Measurements from ENCODE around the gene TMEM178B.
"Not testable (repeated sequence)": the region's sequence is repeated elsewhere in the genome, so short reads cannot be mapped to it uniquely, and the experiment has no call there.

The TMEM178B gene

DNA sequence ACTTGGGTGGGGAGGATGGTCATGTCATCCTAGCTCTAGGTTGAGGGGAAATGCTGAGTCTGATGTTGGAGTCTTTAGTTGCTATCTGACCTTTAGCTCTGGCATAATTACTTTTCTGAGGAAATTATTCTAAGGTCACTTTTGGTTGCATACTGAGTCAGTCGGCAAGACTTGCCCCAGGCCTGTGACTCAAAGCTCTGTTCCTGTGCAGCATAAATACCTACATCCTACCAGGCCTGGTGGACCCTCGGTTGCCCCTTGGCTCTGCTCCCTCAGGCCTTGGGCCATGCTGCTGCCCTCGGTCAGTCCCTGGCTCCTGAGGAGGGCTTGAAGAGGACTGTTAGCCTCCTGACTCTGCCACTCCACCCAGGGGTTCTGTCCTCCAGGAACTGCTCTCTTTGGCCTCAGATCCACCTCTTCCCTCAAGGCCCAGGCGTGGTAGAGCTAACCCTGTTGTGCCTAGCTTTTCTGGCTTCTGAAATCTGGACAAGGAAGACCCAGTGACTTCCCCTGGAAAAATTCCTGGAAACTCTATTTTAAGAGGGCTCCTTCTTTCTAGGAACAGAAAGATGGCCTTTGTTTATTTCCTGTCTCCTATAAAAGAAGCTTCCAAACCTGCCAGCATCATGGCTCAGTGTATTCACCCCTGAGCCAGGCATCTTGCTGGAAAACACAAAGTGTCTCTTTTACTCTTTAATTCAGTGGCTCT, 71.2 kb downstream of the TMEM178B start:
- no peak for DNase-seq (ENCODE audit: low read depth)

DNA sequence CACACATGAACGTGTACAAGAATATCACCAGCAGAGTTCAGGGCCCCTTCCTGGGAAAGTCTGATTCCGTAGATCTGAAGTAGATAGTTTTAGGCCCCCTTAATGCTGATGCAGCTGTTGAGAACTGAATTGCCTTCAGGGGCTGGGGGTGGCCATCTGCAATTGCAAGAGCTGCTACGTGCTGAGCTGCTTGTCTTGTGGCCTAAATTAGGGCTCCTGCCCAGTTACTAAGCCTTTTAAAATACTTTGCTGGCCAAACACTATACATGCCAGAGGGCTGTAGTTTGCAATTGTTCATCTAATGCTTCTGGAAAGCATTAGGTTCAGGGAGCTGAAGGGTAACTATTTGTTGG, 71.7 kb downstream of the TMEM178B start:
- DNase-seq (ENCODE audit: low read depth) = no peak

DNA sequence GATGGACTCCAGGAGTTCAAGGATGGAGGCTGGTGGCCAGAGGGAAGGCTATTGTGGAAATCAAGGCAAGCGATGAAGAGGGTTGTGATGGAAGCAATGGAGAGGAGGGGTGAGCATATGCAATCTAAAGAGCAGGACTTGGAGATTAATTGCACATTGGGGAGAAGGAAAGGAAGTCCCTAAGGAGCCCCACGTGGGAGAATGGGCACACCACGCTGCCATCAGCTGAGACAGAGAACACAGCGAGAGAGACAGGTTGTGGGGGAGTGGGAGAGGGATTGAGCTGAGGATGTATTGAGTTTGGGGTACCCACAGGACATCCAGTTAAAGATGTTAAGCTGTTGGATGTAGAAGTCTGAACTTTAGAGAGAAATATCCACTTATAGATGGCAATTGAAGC, 73.6 kb downstream of the TMEM178B start:
- DNase-seq (ENCODE audit: low read depth) = no peak

DNA sequence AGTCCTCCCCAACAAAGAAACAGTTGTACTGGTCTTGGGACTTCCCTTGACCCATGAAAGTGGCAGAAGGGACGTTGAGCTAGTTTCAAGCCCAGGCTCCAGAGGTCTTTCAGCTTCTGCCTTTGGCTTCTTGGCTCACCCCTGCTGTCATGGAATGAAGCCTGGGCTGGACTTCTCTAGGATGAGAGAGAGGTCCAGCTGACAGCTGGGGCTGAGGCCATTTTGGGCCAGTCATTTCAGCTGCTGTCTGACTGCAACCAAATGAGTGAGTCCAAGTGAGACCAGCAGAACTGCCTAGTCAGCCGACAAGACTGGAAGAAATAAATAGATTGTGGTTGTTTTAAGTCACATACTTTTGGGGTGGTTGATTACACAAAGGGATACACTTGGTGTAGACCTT, 76.6 kb downstream of the TMEM178B start:
- DNase-seq (ENCODE audit: low read depth) = no peak

DNA sequence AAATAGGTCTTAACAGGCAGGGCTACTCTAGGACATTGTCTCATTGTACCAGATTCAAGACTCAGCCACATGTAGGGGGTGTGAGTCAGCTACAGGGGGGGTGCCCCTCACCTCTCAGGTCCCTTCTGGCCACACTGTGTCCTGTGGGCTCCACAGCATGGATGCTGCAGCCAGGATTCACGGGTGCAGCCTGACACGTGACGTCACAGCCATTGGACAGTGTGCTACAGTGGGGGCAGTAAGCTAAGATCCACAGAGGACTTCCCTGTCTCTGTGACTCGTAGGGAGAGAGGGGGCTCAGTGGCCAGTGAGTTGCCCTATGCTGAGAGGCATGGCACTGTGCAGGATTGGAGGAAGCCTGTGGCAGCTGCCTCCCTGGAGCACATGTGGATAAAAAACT, 77.9 kb downstream of the TMEM178B start:
- no peak for DNase-seq (ENCODE audit: low read depth)

DNA sequence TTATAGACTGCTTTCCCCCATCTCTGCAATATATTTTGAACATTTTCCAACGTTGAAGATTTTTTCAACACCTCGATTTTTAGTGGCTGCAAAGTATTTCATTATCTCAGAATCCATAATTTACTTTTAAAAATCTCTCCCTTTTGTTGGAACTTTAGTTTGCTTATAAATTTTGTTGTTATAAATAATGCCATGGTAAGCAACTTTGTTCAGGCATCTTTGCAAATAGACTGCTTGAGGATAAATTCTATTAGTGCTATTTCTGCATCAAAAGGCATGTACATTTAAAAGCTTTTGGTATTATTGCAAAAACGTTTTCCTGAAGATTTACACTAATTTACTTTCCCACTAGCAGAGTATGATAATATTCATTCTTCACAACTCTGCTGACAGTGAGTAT, 79.4 kb downstream of the TMEM178B start:
- no peak for DNase-seq (ENCODE audit: low read depth)

DNA sequence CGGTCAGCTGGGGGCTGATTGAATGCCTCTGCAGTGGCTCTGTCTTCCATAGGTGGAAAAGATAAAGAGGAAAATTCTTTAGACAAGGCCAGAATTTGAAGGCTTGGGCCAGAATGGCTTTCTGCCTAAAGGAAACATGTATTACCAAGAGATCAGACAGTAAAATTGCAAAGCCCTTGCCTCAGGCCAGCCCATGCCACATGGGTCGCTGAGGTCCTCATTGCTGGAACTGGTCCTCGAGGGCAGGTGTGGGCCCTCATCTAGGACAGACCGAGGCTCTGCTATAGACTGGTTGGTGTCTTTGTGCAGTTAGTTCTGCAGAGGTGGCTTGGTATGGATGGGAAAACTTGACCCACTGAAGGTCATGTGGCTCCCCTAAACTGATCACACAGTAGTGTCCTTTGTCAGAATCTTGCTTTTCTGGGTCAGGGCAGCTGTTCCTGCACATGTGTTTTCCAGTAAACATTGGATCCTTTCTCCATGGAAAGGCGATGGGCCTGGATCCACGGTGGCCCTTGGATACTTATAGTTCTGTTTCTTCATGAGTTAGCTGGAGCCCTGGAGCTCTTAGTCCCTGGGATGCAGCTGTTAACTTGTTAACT, 80.4 kb downstream of the TMEM178B start:
- no peak for DNase-seq (ENCODE audit: low read depth)

DNA sequence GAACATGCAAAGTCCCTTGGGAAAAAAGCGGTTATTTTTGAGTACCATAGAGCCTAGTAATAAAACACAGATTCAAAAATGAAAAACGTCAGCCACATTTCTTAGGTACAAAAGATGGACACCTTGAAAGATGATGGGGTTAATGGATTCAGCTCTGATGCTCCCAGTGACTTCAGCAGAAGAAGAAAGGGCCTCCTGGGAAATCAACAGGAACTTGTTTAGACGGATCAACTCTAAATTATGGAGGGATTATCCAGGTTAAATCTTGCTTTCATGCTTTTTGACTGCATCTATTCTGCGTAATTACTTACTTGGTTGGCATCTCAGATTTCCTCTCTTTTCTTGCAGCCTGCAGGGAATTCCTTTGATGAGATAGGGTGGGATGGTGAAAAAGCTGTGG, 82.5 kb downstream of the TMEM178B start:
- no peak for DNase-seq (ENCODE audit: low read depth)

DNA sequence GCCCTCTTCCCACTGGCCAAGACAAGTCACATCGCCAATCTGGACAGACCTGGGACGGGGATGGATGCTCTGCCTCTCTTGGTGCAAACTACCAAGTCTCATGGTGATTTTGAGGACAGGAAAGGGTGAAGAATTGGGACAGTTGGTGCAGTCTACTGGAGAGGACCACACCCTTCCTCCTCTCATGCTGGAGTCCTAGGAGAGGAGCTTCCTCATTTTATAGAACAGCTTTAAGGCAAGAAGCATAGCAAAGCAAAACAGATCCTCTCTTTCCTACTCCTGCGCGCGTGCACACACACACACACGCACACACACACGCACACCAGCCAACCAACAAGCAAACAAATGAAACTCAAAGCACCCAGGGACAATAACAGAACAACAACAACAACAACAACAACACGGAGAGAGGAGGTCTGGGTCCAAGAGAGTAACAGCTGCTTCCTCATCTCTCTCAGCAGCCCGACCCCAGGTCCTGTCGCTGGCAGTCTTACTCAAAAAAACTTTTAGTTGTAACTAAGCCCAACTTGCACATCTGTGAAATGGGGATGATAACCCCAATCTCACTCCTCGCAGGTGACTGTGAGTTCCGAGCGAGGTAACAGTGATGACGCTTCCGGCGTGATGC, 83.4 kb downstream of the TMEM178B start:
- DNase-seq (ENCODE audit: low read depth) = no peak

DNA sequence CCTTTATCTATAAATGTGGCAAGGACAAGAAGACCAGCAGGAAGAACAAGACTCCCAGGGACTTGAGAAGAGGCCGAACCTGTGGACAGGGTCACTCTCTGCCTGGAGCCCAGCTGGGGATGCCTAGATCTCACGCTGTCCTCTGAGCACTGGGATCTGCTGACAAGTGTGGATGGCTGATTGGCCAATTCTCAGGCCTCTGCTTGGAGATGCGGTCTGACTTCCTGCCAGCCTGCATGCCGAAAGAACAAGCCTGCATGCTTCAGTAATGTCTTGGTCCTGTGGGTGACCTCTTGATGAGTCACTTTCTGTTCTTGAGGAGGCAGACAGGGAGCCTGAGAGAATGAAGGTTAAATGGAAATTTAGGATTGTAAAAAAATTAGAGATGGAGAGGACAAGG, 84.7 kb downstream of the TMEM178B start:
- peak; percentile 44 for DNase-seq (ENCODE audit: low read depth)

DNA sequence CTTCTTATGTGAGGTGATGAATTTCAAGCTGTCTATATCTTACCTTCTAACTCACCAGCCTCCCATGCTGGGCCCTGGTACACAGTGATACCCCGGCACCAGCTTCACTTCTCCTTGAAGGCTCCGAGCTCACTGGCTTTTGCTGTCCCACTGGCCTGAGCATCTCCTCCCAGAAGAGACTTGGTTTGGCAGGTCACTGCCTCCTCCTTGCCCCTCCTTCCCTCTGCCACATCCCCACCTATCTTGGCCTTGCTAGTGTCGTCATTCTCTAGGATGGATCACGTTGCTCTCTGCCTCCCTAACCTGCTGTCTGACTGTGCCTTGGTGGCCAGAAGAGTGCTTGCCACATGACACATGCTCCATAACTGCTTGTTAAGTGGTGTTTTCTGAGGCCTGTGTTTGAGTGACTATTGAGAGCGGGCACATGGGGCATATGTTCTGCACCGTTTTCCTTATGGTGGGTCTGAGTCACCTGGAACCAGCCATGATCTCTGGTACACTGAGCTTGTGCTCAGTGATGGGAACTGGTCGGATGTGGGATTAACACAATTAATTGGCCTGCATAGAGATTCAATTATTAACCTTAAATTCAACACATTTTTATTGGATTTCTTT, 86.5 kb downstream of the TMEM178B start:
- DNase-seq (ENCODE audit: low read depth) = no peak

DNA sequence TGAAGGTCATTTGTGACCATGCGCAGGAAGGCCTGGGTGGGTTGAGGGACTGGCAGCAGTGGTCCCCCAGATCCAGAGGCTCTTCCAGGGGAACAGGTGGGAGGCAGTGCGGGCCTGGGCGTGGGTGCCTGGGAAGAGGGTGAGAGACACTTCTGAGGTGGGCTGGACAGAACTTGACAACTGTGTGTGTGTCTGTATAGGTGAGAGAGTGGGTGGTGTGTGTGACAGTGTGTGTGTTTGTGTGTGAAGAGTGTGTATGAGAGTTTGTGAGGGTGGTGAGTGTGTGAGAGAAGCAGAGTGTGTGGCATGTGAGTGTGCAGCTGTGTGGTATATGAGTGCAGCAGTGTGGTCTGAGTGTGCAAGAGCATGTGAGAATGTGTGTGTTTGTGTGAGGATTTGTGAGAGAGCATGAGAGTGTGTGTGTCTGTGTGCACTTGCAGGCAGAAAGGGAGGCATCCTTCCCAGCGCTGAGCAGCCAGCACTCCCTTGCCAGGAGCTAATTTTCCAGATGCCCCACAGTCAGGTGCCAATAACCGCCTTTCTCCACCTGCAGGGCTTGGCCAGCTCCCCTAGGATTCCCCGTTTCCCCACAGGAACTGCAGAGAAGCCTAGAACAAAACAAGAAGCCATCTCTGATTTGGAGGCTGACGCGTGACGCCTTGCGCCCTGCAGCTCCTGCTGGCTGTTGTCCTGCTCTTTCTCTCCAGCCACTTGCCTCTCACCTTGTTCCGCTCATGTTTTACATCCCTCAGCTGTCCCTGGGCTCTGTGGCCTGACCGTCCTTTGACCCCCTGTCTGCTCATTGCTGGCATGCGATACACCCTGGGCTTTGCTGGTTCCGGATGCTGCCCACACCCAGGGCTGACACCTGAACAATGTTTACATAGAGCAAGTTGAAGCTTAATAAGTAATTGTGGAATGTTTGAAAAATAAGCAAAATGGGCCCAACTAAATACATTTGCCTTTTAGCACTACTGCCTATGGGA, 88.0 kb downstream of the TMEM178B start:
- no peak for DNase-seq (ENCODE audit: low read depth)

DNA sequence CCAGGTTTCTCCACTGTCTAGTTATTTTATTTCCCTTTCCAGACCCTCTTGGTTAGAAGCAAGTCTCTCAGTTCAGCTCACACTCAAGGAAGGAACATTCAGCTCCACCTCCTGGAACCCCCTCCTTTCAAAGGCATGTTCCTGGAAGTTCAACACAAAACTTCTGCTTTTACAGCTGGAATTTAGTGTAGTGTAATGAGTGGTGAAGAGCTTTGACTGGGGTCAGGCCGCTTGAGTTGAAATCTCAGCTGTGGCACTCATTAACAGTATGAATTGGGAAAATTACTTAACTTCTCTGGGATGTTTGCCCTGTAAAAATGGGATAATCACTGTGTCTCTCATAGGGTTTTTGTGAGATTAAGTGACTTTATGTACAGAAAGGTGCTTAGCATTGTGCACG, 91.7 kb downstream of the TMEM178B start:
- DNase-seq (ENCODE audit: low read depth) = no peak

DNA sequence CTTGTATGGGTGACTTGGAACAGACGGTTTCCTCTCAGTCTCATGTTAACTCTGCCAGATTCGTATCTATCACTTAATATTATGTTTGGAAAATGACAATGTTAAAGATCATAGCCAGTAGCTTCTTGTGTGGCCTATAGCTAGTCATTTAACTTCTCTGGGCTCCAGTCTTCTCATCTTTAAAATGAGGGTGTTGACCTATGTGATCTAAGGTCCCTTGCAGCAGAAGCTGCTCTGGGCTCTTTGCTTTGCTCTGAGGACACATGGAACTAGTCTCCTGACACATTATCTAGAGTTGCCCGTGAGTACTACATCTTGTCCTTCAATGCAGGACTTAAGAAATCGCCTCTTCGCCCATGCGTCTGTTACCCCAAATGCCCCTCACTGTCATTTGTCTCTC, 93.1 kb downstream of the TMEM178B start:
- DNase-seq (ENCODE audit: low read depth) = no peak

DNA sequence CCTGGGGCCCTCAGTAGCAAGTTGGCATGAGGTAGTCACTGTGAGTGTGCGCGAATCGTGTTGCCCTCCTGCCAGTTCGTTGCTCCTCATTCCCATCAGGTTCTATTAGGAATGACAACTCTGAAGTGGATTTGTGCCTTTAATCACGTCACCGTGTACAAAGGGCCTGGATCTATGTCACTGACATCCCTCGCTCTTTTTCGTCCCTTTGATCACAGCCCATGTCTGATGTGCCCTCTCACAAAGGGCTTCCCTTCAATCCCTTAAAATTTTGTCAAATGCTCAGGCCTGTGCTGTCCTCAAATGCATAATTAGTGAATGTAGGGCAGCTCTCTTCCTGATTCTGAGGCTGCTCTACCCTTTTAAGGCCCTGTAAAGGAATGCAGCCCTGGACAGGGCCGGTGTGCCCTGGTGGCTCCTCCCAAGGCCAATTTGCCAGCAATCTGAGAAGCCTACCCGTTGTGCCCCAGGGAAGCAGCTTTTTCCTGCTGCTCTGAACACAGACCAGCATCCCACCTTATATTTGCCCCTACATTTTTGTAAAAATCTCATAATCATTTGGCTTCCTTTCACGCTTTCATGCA, 93.6 kb downstream of the TMEM178B start:
- no peak for DNase-seq (ENCODE audit: low read depth)

DNA sequence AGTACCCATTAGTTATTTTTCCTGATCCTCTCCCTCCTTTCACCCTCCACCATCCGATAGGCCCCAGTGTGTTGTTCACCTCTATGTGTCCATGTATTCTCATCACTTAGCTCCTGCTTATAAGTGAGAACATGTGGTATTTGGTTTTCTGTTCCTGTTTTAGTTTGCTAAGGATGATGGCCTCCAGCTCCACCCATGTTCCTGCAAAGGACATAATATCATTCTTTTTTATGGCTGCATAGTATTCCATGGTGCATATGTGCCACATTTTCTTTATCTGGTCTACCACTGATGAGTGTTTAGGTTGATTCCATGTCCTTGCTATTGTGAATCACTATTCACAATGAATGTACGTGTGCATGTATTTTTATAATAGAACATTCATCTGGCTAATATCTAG, 95.3 kb downstream of the TMEM178B start:
- not testable (repeated sequence) for DNase-seq (ENCODE audit: low read depth)

DNA sequence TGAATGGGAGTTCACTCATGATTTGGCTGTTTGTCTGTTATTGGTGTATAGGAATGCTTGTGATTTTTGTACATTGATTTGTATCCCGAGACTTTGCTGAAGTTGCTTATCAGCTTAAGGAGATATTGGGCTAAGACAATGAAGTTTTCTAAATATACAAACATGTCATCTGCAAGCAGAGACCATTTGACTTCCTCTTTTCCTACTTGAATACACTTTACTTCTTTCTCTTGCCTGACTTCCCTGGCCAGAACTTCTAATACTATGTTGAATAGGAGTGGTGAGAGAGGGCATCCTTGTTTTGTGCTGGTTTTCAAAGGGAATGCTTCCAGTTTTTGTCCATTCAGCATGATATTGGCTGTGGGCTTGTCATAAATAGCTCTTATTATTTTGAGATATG, 101.9 kb downstream of the TMEM178B start:
- DNase-seq (ENCODE audit: low read depth) = not testable (repeated sequence)

DNA sequence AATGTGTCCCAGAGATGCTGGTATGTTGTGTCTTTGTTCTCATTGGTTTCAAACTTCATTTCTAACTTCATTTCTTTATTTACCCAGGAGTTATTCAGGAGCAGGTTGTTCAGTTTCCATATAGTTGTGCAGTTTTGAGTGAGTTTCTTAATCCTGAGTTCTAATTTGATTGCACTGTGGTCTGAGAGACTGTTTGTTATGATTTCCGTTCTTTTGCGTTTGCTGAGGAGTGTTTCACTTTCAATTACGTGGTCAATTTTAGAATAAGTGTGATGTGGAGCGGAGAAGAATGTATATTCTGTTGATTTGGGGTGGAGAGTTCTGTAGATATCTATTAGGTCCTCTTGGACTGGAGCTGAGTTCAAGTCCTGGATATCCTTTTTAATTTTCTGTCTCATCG, 103.3 kb downstream of the TMEM178B start:
- DNase-seq (ENCODE audit: low read depth) = not testable (repeated sequence)

DNA sequence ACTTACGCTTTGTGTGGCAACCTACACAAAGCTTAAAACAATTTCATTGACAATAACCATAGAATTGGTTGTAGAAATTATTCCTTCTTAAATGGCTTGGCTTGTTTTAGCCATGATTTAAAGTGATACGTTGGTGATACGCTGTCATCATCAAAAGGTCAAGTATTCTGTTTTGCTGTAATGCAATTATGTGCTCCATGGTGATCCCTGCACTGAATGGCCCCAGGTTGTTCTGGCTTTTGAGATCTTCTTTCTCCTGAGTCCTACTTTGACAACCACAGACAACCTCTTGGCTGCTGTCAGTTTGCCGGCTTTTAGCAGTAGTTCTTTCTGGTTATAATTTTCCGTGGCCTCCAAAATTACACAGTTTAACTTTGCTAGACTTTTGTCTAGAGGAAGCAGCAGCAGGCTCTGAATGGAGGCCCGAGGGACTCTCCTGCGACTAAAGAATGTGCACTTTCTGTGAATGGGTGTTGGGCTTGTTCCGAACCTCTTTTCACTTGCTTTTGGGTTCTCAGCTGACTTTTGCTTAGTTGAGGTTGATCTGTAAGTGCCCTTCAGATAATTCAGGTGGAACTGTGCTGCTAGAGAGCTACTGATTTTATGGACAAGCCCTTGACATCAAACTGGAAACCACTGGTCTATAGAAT, 104.7 kb downstream of the TMEM178B start:
- DNase-seq (ENCODE audit: low read depth) = no peak

DNA sequence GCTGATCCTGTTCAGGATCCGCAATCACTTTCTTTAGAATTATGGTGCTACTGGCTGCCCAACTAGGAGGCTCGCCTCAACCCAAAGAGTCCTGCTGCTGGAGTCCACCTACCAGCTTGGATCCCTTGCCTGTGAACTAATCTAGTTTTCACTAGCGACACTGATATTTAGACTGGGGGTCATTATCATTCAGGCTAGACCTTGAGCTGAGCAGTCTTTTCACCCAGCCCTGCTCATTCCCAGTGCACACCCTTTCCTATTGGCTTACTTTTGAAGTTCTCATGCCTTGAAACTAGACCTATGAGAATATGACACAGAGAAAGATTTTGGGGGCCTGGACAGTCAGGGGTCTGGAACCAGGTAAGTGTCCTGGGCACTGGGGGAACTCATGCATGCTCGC, 107.9 kb downstream of the TMEM178B start:
- DNase-seq (ENCODE audit: low read depth) = no peak

DNA sequence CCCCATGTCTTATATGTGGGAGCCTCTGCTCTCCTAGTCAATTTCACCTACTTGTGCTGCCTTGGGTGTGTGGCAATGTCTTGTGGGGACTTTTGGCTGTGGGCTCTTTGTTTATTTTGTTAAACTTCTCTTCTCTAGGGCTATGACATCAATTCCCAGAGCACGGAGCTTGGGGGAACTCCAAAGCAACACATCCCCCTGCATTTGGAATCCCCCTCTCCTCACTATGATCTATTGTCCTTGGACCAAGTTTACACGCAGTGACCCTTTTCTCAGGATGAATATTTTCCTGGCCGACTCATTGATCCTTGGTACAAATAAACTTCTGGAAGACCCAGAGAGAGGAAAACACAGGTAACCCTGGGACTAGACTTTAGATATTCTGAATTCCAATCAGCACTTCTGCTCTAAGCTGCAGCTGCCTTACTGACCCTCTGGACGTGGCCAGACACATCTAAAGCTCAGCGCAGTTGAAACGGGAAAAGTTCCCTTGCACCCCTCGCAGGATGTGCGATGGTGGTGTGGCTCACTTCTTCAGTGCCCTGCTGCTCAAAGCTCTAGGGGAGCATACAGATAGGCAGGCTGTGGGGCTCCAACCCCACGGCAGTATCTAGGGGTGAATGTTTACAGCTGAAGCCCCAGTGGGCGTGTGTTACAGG, 110.8 kb downstream of the TMEM178B start:
- no peak for DNase-seq (ENCODE audit: low read depth)

Measured in GM04503 (cell line).